Measurements from ENCODE around the gene LSM12.
"Not testable (repeated sequence)": the region's sequence is repeated elsewhere in the genome, so short reads cannot be mapped to it uniquely, and the experiment has no call there.

The LSM12 gene

GRCh38 chr17:44075598-44076293 is 9.3 kb upstream of the LSM12 start:
- no peak for DNase-seq

- DNase-seq = no peak
Observed at GRCh38 chr17:44074911-44075285, 8.4 kb upstream of the LSM12 start.

GRCh38 chr17:44074231-44074910 is 7.9 kb upstream of the LSM12 start:
- DNase-seq = no peak

- no peak for DNase-seq
Observed at GRCh38 chr17:44071772-44072171, 5.3 kb upstream of the LSM12 start.

- DNase-seq = no peak
Observed at GRCh38 chr17:44071198-44071520, 4.7 kb upstream of the LSM12 start.

GRCh38 chr17:44070455-44071197 is 4.2 kb upstream of the LSM12 start, which contains the start of gene G6PC3:
Gene G6PC3 (plus strand): TSS chr17:44070735. CDS start chr17:44070966, 231 bp downstream.
- DNase-seq = peak; percentile 64

GRCh38 chr17:44069974-44070454 is 3.5 kb upstream of the LSM12 start:
- DNase-seq = no peak

GRCh38 chr17:44067545-44067940 is 1.1 kb upstream of the LSM12 start:
- DNase-seq = no peak

GRCh38 chr17:44065668-44066203 is 735 bp downstream of the LSM12 start:
- peak; percentile 12 for DNase-seq

GRCh38 chr17:44063704-44064639 is 2.5 kb downstream of the LSM12 start:
- no peak for DNase-seq

- no peak for DNase-seq
Observed at GRCh38 chr17:44062871-44063270, 3.6 kb downstream of the LSM12 start.

GRCh38 chr17:44061446-44061845 is 5.0 kb downstream of the LSM12 start:
- DNase-seq = no peak

GRCh38 chr17:44059101-44059892 is 7.2 kb downstream of the LSM12 start:
- no peak for DNase-seq

GRCh38 chr17:44053125-44053872 is 13.2 kb downstream of the LSM12 start:
- DNase-seq = no peak

- no peak for DNase-seq
Observed at GRCh38 chr17:44049294-44050060, 17.0 kb downstream of the LSM12 start.

- not testable (repeated sequence) for DNase-seq
Observed at GRCh38 chr17:44046893-44047292, 19.6 kb downstream of the LSM12 start.

GRCh38 chr17:44045486-44045885 is 21.0 kb downstream of the LSM12 start:
- no peak for DNase-seq

GRCh38 chr17:44044071-44044470 is 22.4 kb downstream of the LSM12 start:
- DNase-seq = no peak

- no peak for DNase-seq
Observed at GRCh38 chr17:44043272-44043696, 23.2 kb downstream of the LSM12 start.
